HepG2 (cell line): ENCODE data around the gene SIAH2. TPM values are rescaled to one million over a fixed set of nuclear protein-coding genes. Genes with fewer than 3 reads are reported as not detected.

ENCODE experiments used
- BCLAF1 ChIP-seq: fragments of 450-650 bp; IDR thresholded peaks from 2 replicates; pipeline ENCODE4 v1.6.1; 2017; ENCODE audit warnings: mild to moderate bottlenecking
- CTCF ChIP-seq: sonication (generic); formaldehyde crosslinking; IDR thresholded peaks from 2 replicates; pipeline ENCODE4 v1.5.0; 2020; ENCODE audit warnings: mild to moderate bottlenecking, missing genetic modification reagents, moderate library complexity
- HES4 ChIP-seq: sonication (generic); formaldehyde crosslinking; IDR thresholded peaks from 2 replicates; pipeline ENCODE4 v1.9.0; 2021; ENCODE audit warnings: mild to moderate bottlenecking, missing genetic modification reagents, borderline replicate concordance
- HNF1A ChIP-seq, 2 experiments: sonication (generic) in 1 of 2; formaldehyde crosslinking in 1 of 2; IDR thresholded peaks; 2 replicates each; pipeline versions ENCODE4 v1.4.0 to v1.6.1; 2016 to 2020; ENCODE audit warnings: borderline replicate concordance in 1 of 2, low read depth in 1 of 2, mild to moderate bottlenecking in 1 of 2, missing genetic modification reagents in 1 of 2
- HNF1B ChIP-seq: sonication (generic); formaldehyde crosslinking; IDR thresholded peaks from 2 replicates; pipeline ENCODE4 v1.5.1; 2020; ENCODE audit warnings: mild to moderate bottlenecking, moderate library complexity, missing genetic modification reagents
- IRF9 ChIP-seq: sonication (generic); formaldehyde crosslinking; IDR thresholded peaks from 2 replicates; pipeline ENCODE4 v1.8.0; 2022; ENCODE audit warnings: missing genetic modification reagents, mild to moderate bottlenecking, borderline replicate concordance
- ZFP91 ChIP-seq: sonication (generic); formaldehyde crosslinking; IDR thresholded peaks from 2 replicates; pipeline ENCODE4 v1.9.0; 2022; ENCODE audit warnings: missing genetic modification reagents, mild to moderate bottlenecking, borderline replicate concordance
- ZNF224 ChIP-seq: sonication (generic); formaldehyde crosslinking; IDR thresholded peaks from 2 replicates; pipeline ENCODE4 v1.5.0; 2020; ENCODE audit warnings: mild to moderate bottlenecking, missing genetic modification reagents
- ZNF335 ChIP-seq: sonication (generic); formaldehyde crosslinking; IDR thresholded peaks from 2 replicates; pipeline ENCODE4 v1.4.0; 2020; ENCODE audit warnings: missing genetic modification reagents
- ZNF75D ChIP-seq: sonication (generic); formaldehyde crosslinking; IDR thresholded peaks from 2 replicates; pipeline ENCODE4 v1.8.1; 2023; ENCODE audit warnings: missing genetic modification reagents, mild to moderate bottlenecking, borderline replicate concordance
- ZNF766 ChIP-seq: sonication (generic); formaldehyde crosslinking; IDR thresholded peaks from 2 replicates; pipeline ENCODE4 v1.5.0; 2020; ENCODE audit warnings: missing genetic modification reagents, borderline replicate concordance
- polyA plus RNA-seq, 8 experiments: library from polyadenylated mRNA; depleted of rRNA in 3 of 8; stranded (reverse) in 7 of 8; unstranded in 1 of 8; fragments of >200 nt; fragmentation: Illumina TruSeq in 4 of 8; extraction: Trizol in 4 of 8; gene quantifications; 2 replicates each; pipeline versions ENCODE4 v1.2.1 to v1.2.3, GENCODE V29; 2011 to 2016; ENCODE audit warnings: low read depth in 4 of 8, missing spikeins in 1 of 8, mixed read lengths in 1 of 8; ENCODE audit not compliant: insufficient read depth in 1 of 8
- total RNA-seq, 5 experiments: library from RNA; depleted of rRNA; stranded (reverse); fragments of >200 nt; fragmentation: Illumina TruSeq; extraction: Trizol; gene quantifications; 2 replicates each; pipeline ENCODE4 v1.2.3, GENCODE V29; 2016; ENCODE audit warnings: low read depth in 1 of 5

Gene SIAH2
- total and polyA plus RNA-seq, 2 of the 13 experiments (the other 11 are each of a cell fraction or from before 2014, with no cell fraction given) = 71.8 to 117 TPM

- TF ChIP-seq CTCF (CRISPR knock-in tag) = no peak
- no peak for TF ChIP-seq BCLAF1
- TF ChIP-seq ZNF75D (CRISPR knock-in tag) = no peak
- TF ChIP-seq HNF1A (IDR thresholded peaks at IDR 0.05; ENCODE audit: low read depth) = peak; percentile 86
- TF ChIP-seq HNF1A (CRISPR knock-in tag; IDR thresholded peaks at IDR 0.05; ENCODE audit: borderline replicate concordance) = peak; percentile 91; the same call in 1 of the 2 replicates
- TF ChIP-seq ZNF224 (CRISPR knock-in tag) = no peak
- peak; percentile 21; the same call in 1 of the 2 replicates for TF ChIP-seq ZFP91 (CRISPR knock-in tag)
- peak; percentile 86 for TF ChIP-seq HNF1B (CRISPR knock-in tag)
- TF ChIP-seq IRF9 (CRISPR knock-in tag) = no peak
- no peak for TF ChIP-seq ZNF335 (CRISPR knock-in tag)
- TF ChIP-seq HES4 (CRISPR knock-in tag) = no peak
- TF ChIP-seq ZNF766 (CRISPR knock-in tag) = peak; percentile 65; the same call in 1 of the 2 replicates
Observed at GRCh38 chr3:150736903-150737832, 25.8 kb downstream of the SIAH2 start (continued).
